ENCODE results near the gene GPR39. TPM values are rescaled to one million over a fixed set of nuclear protein-coding genes. Genes with fewer than 3 reads are reported as not detected.

GPR39 gene
- polyA plus RNA-seq, 1 donor from 2014 or later = 1.1 TPM

DNA sequence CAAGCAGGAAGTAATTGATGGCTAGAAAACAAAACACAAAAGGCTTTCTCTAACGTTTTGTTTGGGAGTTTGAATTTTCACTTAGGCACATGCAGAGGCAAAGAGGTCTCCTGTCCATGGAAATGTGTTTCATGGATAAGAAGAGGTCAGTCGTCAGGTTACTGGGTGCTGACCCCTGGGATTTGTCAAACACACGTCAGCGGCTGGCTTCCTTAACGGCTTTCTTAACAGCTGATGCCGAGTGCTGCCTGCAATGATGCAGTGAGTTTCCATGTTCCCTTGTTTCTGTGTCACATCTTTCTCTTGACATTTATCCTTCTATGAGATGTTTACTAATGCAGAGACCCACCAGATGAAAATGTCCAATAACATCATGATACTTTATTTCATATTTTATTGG lies 31.7 kb downstream of the GPR39 start:
- H3K27ac ChIP-seq (ENCODE audit: low read length) = no peak overlapping the region
- TF ChIP-seq RAD21 (conservative IDR thresholded peaks at IDR 0.05) = no peak
- no peak for TF ChIP-seq EZH2 (IDR thresholded peaks at IDR 0.05; ENCODE audit: borderline replicate concordance, insufficient read depth, low read length, poor library complexity, severe bottlenecking)
- TF ChIP-seq, protein P1, sequence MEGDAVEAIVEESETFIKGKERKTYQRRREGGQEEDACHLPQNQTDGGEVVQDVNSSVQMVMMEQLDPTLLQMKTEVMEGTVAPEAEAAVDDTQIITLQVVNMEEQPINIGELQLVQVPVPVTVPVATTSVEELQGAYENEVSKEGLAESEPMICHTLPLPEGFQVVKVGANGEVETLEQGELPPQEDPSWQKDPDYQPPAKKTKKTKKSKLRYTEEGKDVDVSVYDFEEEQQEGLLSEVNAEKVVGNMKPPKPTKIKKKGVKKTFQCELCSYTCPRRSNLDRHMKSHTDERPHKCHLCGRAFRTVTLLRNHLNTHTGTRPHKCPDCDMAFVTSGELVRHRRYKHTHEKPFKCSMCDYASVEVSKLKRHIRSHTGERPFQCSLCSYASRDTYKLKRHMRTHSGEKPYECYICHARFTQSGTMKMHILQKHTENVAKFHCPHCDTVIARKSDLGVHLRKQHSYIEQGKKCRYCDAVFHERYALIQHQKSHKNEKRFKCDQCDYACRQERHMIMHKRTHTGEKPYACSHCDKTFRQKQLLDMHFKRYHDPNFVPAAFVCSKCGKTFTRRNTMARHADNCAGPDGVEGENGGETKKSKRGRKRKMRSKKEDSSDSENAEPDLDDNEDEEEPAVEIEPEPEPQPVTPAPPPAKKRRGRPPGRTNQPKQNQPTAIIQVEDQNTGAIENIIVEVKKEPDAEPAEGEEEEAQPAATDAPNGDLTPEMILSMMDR (IDR thresholded peaks at IDR 0.05; ENCODE audit: poor library complexity, severe bottlenecking) = no peak
- no peak for TF ChIP-seq TAF1 (IDR thresholded peaks at IDR 0.05; ENCODE audit: low read depth)
- H3K9me3 ChIP-seq (ENCODE audit: low read length) = no peaks in the 10 kb centered on the region
- no peaks in the 10 kb centered on the region for H3F3A ChIP-seq (ENCODE audit: insufficient read depth, low read length, poor library complexity, severe bottlenecking)
- H3K9ac ChIP-seq (ENCODE audit: low read length) = no peak overlapping the region
- no peak overlapping the region for H2AFZ ChIP-seq (ENCODE audit: low read depth, low read length)
- no peaks in the 10 kb centered on the region for H3K36me3 ChIP-seq (ENCODE audit: insufficient read depth, low read length)
- H3K27me3 ChIP-seq (ENCODE audit: insufficient read depth, low read depth, low read length) = no peaks in the 10 kb centered on the region
- no peak overlapping the region for H3K4me2 ChIP-seq (ENCODE audit: low read length)
- H3K9me2 ChIP-seq (ENCODE audit: insufficient read depth, low read length) = no peaks in the 10 kb centered on the region
- H3K79me2 ChIP-seq (replicated peaks; ENCODE audit: insufficient read depth, low read length) = no peaks in the 10 kb centered on the region
- no peak overlapping the region for H3K4me3 ChIP-seq (ENCODE audit: low read length)
- no peaks in the 10 kb centered on the region for H4K20me1 ChIP-seq (ENCODE audit: insufficient read depth)

GRCh38 chr2:132448771-132449170 lies 32.2 kb downstream of the GPR39 start:
- Histone ChIP-seq H3K4me3 (ENCODE audit: low read length) (no peak overlapping the region), H3F3A (ENCODE audit: insufficient read depth, low read length, poor library complexity, severe bottlenecking) (no peaks in the 10 kb centered on the region), H3K79me2 (replicated peaks; ENCODE audit: insufficient read depth, low read length) (no peaks in the 10 kb centered on the region), H3K27me3 (ENCODE audit: insufficient read depth, low read depth, low read length) (no peaks in the 10 kb centered on the region), H3K36me3 (ENCODE audit: insufficient read depth, low read length) (no peaks in the 10 kb centered on the region), H3K9ac (ENCODE audit: low read length) (no peak overlapping the region), H3K9me3 (ENCODE audit: low read length) (no peaks in the 10 kb centered on the region), H3K9me2 (ENCODE audit: insufficient read depth, low read length) (no peaks in the 10 kb centered on the region), H2AFZ (ENCODE audit: low read depth, low read length) (no peak overlapping the region), H3K4me2 (ENCODE audit: low read length) (no peak overlapping the region), H4K20me1 (ENCODE audit: insufficient read depth) (no peaks in the 10 kb centered on the region), H3K27ac (ENCODE audit: low read length) (no peak overlapping the region)
- TF ChIP-seq POLR2AphosphoS5 (IDR thresholded peaks at IDR 0.05) (no peak), MXI1 (conservative IDR thresholded peaks at IDR 0.05; ENCODE audit: poor library complexity, severe bottlenecking) (no peak), EZH2 (IDR thresholded peaks at IDR 0.05; ENCODE audit: borderline replicate concordance, insufficient read depth, low read length, poor library complexity, severe bottlenecking) (no peak), RAD21 (conservative IDR thresholded peaks at IDR 0.05) (peak; percentile 36), SMC3 (conservative IDR thresholded peaks at IDR 0.05; ENCODE audit: poor library complexity) (peak; percentile 14)
- TF ChIP-seq, protein P1 (IDR thresholded peaks at IDR 0.05; ENCODE audit: poor library complexity, severe bottlenecking) = peak; percentile 58

DNA sequence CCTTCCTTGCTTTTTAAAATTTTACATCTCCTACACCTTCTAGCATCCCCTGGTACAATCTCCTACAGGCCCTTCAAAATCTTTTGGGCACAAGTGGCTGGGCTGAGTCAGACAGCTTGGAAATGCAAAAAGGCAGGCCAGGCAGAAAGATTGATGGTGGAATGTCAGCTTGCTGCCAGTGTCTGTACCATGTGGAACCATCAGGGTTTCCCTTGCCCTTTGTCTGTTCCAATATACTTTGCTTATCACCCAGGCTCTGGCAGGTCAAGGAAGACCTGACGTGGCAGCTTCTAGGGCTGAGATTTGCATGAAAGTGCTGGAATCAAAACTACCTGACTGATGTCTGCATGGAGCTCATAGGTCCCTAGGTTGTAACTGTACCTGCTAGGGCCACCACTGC lies 33.3 kb downstream of the GPR39 start:
- no peak overlapping the region for H2AFZ ChIP-seq (ENCODE audit: low read depth, low read length)
- no peaks in the 10 kb centered on the region for H3F3A ChIP-seq (ENCODE audit: insufficient read depth, low read length, poor library complexity, severe bottlenecking)
- no peaks in the 10 kb centered on the region for H3K9me3 ChIP-seq (ENCODE audit: low read length)
- no peaks in the 10 kb centered on the region for H4K20me1 ChIP-seq (ENCODE audit: insufficient read depth)
- H3K4me2 ChIP-seq (ENCODE audit: low read length) = no peak overlapping the region
- H3K36me3 ChIP-seq (ENCODE audit: insufficient read depth, low read length) = no peaks in the 10 kb centered on the region
- H3K9ac ChIP-seq (ENCODE audit: low read length) = no peak overlapping the region
- no peaks in the 10 kb centered on the region for H3K9me2 ChIP-seq (ENCODE audit: insufficient read depth, low read length)
- no peaks in the 10 kb centered on the region for H3K27me3 ChIP-seq (ENCODE audit: insufficient read depth, low read depth, low read length)
- H3K27ac ChIP-seq (ENCODE audit: low read length) = peak overlapping the region; percentile 30
- H3K4me3 ChIP-seq (ENCODE audit: low read length) = no peak overlapping the region
- no peaks in the 10 kb centered on the region for H3K79me2 ChIP-seq (replicated peaks; ENCODE audit: insufficient read depth, low read length)
- no peak for TF ChIP-seq TAF1 (IDR thresholded peaks at IDR 0.05; ENCODE audit: low read depth)
- TF ChIP-seq, protein P1 (IDR thresholded peaks at IDR 0.05; ENCODE audit: poor library complexity, severe bottlenecking) = no peak
- no peak for TF ChIP-seq EP300 (conservative IDR thresholded peaks at IDR 0.05; ENCODE audit: poor library complexity, severe bottlenecking)
- no peak for TF ChIP-seq POLR2AphosphoS5 (IDR thresholded peaks at IDR 0.05)
- no peak for TF ChIP-seq EZH2 (IDR thresholded peaks at IDR 0.05; ENCODE audit: borderline replicate concordance, insufficient read depth, low read length, poor library complexity, severe bottlenecking)
- TF ChIP-seq MXI1 (conservative IDR thresholded peaks at IDR 0.05; ENCODE audit: poor library complexity, severe bottlenecking) = no peak
- TF ChIP-seq RAD21 (conservative IDR thresholded peaks at IDR 0.05) = no peak
- TF ChIP-seq, protein P2, sequence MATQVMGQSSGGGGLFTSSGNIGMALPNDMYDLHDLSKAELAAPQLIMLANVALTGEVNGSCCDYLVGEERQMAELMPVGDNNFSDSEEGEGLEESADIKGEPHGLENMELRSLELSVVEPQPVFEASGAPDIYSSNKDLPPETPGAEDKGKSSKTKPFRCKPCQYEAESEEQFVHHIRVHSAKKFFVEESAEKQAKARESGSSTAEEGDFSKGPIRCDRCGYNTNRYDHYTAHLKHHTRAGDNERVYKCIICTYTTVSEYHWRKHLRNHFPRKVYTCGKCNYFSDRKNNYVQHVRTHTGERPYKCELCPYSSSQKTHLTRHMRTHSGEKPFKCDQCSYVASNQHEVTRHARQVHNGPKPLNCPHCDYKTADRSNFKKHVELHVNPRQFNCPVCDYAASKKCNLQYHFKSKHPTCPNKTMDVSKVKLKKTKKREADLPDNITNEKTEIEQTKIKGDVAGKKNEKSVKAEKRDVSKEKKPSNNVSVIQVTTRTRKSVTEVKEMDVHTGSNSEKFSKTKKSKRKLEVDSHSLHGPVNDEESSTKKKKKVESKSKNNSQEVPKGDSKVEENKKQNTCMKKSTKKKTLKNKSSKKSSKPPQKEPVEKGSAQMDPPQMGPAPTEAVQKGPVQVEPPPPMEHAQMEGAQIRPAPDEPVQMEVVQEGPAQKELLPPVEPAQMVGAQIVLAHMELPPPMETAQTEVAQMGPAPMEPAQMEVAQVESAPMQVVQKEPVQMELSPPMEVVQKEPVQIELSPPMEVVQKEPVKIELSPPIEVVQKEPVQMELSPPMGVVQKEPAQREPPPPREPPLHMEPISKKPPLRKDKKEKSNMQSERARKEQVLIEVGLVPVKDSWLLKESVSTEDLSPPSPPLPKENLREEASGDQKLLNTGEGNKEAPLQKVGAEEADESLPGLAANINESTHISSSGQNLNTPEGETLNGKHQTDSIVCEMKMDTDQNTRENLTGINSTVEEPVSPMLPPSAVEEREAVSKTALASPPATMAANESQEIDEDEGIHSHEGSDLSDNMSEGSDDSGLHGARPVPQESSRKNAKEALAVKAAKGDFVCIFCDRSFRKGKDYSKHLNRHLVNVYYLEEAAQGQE (IDR thresholded peaks at IDR 0.05; ENCODE audit: borderline replicate concordance) = no peak
- no peak for TF ChIP-seq SMC3 (conservative IDR thresholded peaks at IDR 0.05; ENCODE audit: poor library complexity)
